A673 (cell line): ENCODE measurements around the gene AMBRA1.

Source experiments
- CTCF ChIP-seq: fragments of 300-800, 200-600 bp; sonication (generic); conservative IDR thresholded peaks from 2 replicates; pipeline ENCODE4 v1.5.1; 2017; ENCODE audit warnings: low read depth, mild to moderate bottlenecking, antibody characterized with exemption, low read length, moderate library complexity, mixed read lengths
- EZH2 ChIP-seq: fragments of 200-600 bp; sonication (generic); IDR thresholded peaks from 2 replicates; pipeline ENCODE4 v1.6.1; 2017; ENCODE audit warnings: borderline replicate concordance, low read depth, mild to moderate bottlenecking, mixed read lengths, antibody characterized with exemption, low read length; ENCODE audit not compliant: poor library complexity, severe bottlenecking

DNA sequence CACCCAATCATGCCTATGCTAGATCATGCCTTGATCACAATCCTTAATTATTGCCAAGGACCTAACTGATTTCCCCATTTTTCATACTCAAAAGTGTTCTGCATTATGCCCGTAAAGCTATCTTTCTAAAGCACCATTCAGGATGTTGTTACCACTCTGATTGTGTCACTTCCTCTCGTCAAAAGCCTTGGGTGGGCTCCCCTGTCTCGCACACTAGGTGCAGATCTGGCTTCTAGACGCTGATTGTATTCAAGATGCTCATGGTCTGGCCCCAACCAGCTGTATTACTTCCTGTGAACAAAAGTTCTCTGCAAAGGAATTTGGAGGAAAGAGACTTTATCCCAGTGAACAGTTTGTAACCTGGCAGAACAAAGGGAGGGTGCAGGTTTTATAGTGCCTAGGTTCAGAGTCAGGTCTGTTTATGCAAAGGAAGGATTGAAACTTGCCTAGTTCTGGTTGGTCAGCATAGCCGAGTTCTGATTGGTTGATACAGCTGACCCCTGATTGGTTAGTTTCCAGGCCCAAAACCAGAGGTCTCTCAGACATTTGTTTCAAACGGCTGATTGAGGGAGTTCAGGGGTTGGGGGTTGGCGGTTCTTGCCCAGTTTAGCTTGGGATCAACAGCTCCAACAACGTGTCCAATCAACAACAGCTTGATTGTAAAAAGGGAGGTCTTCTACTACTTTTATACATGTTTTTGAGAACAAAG, 49.0 kb upstream of the AMBRA1 start:
- TF ChIP-seq EZH2 (no peak), CTCF (no peak)
